ENCODE data around the gene LAMC1. TPM values are rescaled to one million over a fixed set of nuclear protein-coding genes. Genes with fewer than 3 reads are reported as not detected.

Gene LAMC1
- polyA plus RNA-seq, 1 of the 3 experiments (the other 2 are of a cell fraction), result 101 TPM

GRCh38 chr1:183019860-183020259, 3.4 kb upstream of the LAMC1 start:
- no peaks in the 10 kb centered on the region for H3K36me3 ChIP-seq (replicated peaks in 1 of 2; ENCODE audit: control insufficient read depth in 1 of 2, insufficient read depth in 2 of 2, low read length in 1 of 2)
- H3K9ac ChIP-seq, result no peak overlapping the region
- H3K79me2 ChIP-seq (ENCODE audit: insufficient read depth), result peaks cover 12% of the 10 kb centered on the region
- H2AFZ ChIP-seq (ENCODE audit: low read depth), result no peak overlapping the region
- ChIA-PET CTCF (interaction anchor here (0.6 to 1.3 kb wide), 4 partner anchors 26 to 68 kb away, joined by 3 to 4 read pairs (median 3); no protein-coding TSS in a partner anchor), POLR2A (no interaction called here)
- H3K4me2 ChIP-seq, result no peak overlapping the region
- H3K4me1 ChIP-seq (ENCODE audit: control insufficient read depth in 1 of 2, insufficient read depth in 2 of 2, low read depth in 1 of 2, low read length in 1 of 2), result peaks cover 5 to 12% of the 10 kb centered on the region in 2 experiments; a peak in 3 of 4 replicates
- H3K9me3 ChIP-seq, result no peaks in the 10 kb centered on the region
- H3K27ac ChIP-seq (ENCODE audit: low read depth in 2 of 2, low read length in 1 of 2), result no peak overlapping the region
- no peak for TF ChIP-seq PBX3 (IDR thresholded peaks at IDR 0.05)
- no peak for TF ChIP-seq ELF1 (IDR thresholded peaks at IDR 0.05)
- TF ChIP-seq EZH2phosphoT487 (IDR thresholded peaks at IDR 0.05; ENCODE audit: borderline replicate concordance, low read depth), result no peak
- TF ChIP-seq CTCF (IDR thresholded peaks at IDR 0.05), result peak; percentile 38
- no peak for TF ChIP-seq TAF1 (IDR thresholded peaks at IDR 0.05; ENCODE audit: borderline replicate concordance, low read depth, low read length)
- no peak for TF ChIP-seq MAX (IDR thresholded peaks at IDR 0.05; ENCODE audit: low read depth)
- TF ChIP-seq SMC3 (IDR thresholded peaks at IDR 0.05; ENCODE audit: low read depth, low read length), result 0 out of 2 replicates have a peak, but pooled peaks have one; percentile 23
- 0 out of 2 replicates have a peak, but pooled peaks have one; percentile 3 for TF ChIP-seq RAD21 (IDR thresholded peaks at IDR 0.05; ENCODE audit: low read length)
- TF ChIP-seq GATA2 (CRISPR knock-in tag; IDR thresholded peaks at IDR 0.05), result no peak
- TF ChIP-seq MEF2A (IDR thresholded peaks at IDR 0.05; ENCODE audit: borderline replicate concordance, low read depth), result no peak
- no peak for TF ChIP-seq RCOR1 (IDR thresholded peaks at IDR 0.05; ENCODE audit: low read length)
- TF ChIP-seq TCF12 (IDR thresholded peaks at IDR 0.05), result no peak
- peaks cover 7% of the 10 kb centered on the region; the same call in 1 of the 2 replicates for H4K20me1 ChIP-seq (ENCODE audit: insufficient read depth)
- WGBS (ENCODE audit: low lambda C conversion rate), result 78% methylated on average over 1 of the region's 1 CpG
- no peaks in the 10 kb centered on the region for H3K9me2 ChIP-seq
- DNase-seq, result no peak
- H3F3A ChIP-seq (replicated peaks; ENCODE audit: insufficient read depth), result peaks cover 11% of the 10 kb centered on the region
- no peaks in the 10 kb centered on the region for H3K27me3 ChIP-seq (ENCODE audit: insufficient read depth)
- H3K4me3 ChIP-seq (ENCODE audit: low read depth in 2 of 2, low read length in 1 of 2), result no peak overlapping the region

GRCh38 chr1:183021405-183022201, 1.6 kb upstream of the LAMC1 start:
- CTCF ChIA-PET, result interaction anchor here (1.5 kb wide), 1 partner anchor 61 kb away, joined by 5 read pairs; no protein-coding TSS in a partner anchor
- POLR2A ChIA-PET, result no interaction called here
- peaks cover 11% of the 10 kb centered on the region for H3F3A ChIP-seq (replicated peaks; ENCODE audit: insufficient read depth)
- 86% methylated on average over 11 of the region's 11 CpGs for WGBS (ENCODE audit: low lambda C conversion rate)
- peak overlapping the region; percentile 99 for H3K9ac ChIP-seq
- no peaks in the 10 kb centered on the region for H3K27me3 ChIP-seq (ENCODE audit: insufficient read depth)
- H3K4me2 ChIP-seq, result peak overlapping the region; percentile 94
- H3K9me2 ChIP-seq, result no peaks in the 10 kb centered on the region
- peak overlapping the region; percentile 79 to 97 for H3K4me3 ChIP-seq (ENCODE audit: low read depth in 2 of 2, low read length in 1 of 2)
- no peaks in the 10 kb centered on the region for H3K9me3 ChIP-seq
- peak overlapping the region; percentile 9; the same call in 1 of the 2 replicates for H2AFZ ChIP-seq (ENCODE audit: low read depth)
- peak overlapping the region; percentile 89 to 100 for H3K27ac ChIP-seq (ENCODE audit: low read depth in 2 of 2, low read length in 1 of 2)
- H3K79me2 ChIP-seq (ENCODE audit: insufficient read depth), result peaks cover 29% of the 10 kb centered on the region
- peaks cover 16 to 29% of the 10 kb centered on the region in 2 experiments for H3K4me1 ChIP-seq (ENCODE audit: control insufficient read depth in 1 of 2, insufficient read depth in 2 of 2, low read depth in 1 of 2, low read length in 1 of 2)
- no peak for TF ChIP-seq POLR2AphosphoS5 (IDR thresholded peaks at IDR 0.05; ENCODE audit: low read depth, low read length)
- no peak for TF ChIP-seq CTCF (IDR thresholded peaks at IDR 0.05)
- TF ChIP-seq RAD21 (IDR thresholded peaks at IDR 0.05; ENCODE audit: low read length), result no peak
- no peak for TF ChIP-seq RCOR1 (IDR thresholded peaks at IDR 0.05; ENCODE audit: low read length)
- TF ChIP-seq MEF2A (IDR thresholded peaks at IDR 0.05; ENCODE audit: borderline replicate concordance, low read depth), result no peak
- DNase-seq, result peak; percentile 15
- no peaks in the 10 kb centered on the region for H3K36me3 ChIP-seq (replicated peaks in 1 of 2; ENCODE audit: control insufficient read depth in 1 of 2, insufficient read depth in 2 of 2, low read length in 1 of 2)
- H4K20me1 ChIP-seq (ENCODE audit: insufficient read depth), result peaks cover 20% of the 10 kb centered on the region

Measured in SK-N-SH (cell line).